Endodermal cell (in vitro differentiated cells): ENCODE data around the gene IDI1. TPM values are rescaled to one million over a fixed set of nuclear protein-coding genes. Genes with fewer than 3 reads are reported as not detected.

ENCODE experiments used
- DNase-seq: peaks from one replicate; pipeline ENCODE4 v3.0.0-alpha.2; 2017
- H3K27ac ChIP-seq: 2 replicates; pipeline ENCODE4 v1.5.1; 2013; ENCODE audit warnings: mild to moderate bottlenecking, low read depth, low read length, moderate library complexity
- H3K27me3 ChIP-seq: 2 replicates; pipeline ENCODE4 v1.6.1; 2013; ENCODE audit warnings: mild to moderate bottlenecking, low read length, moderate library complexity; ENCODE audit not compliant: insufficient read depth, control insufficient read depth, poor library complexity, severe bottlenecking
- H3K36me3 ChIP-seq: 2 replicates; pipeline ENCODE4 v1.7.0; 2013; ENCODE audit warnings: mild to moderate bottlenecking, low read length, moderate library complexity; ENCODE audit not compliant: control insufficient read depth, insufficient read depth
- H3K4me1 ChIP-seq: one replicate; pipeline ENCODE4 v1.7.0; 2013; ENCODE audit warnings: low read length; ENCODE audit not compliant: control insufficient read depth, insufficient read depth
- H3K4me3 ChIP-seq: 2 replicates; pipeline ENCODE4 v1.5.1; 2013; ENCODE audit warnings: mild to moderate bottlenecking, low read length, moderate library complexity
- H3K9ac ChIP-seq: 2 replicates; pipeline ENCODE4 v1.6.1; 2013; ENCODE audit warnings: mild to moderate bottlenecking, low read length, moderate library complexity; ENCODE audit not compliant: poor library complexity, severe bottlenecking; ENCODE audit errors: extremely low read depth
- H3K9me3 ChIP-seq: 2 replicates; pipeline ENCODE4 v1.6.1; 2013; ENCODE audit warnings: mild to moderate bottlenecking, low read length, moderate library complexity; ENCODE audit not compliant: control insufficient read depth
- H3K27ac Mint-ChIP-seq: 2 replicates; pipeline ENCODE4 v1.8.0; 2020; ENCODE audit warnings: mixed read lengths
- H3K27me3 Mint-ChIP-seq: 2 replicates; pipeline ENCODE4 v1.8.0; 2021; ENCODE audit warnings: mild to moderate bottlenecking, mixed read lengths; ENCODE audit not compliant: insufficient read depth
- H3K36me3 Mint-ChIP-seq: 2 replicates; pipeline ENCODE4 v1.8.0; 2020; ENCODE audit warnings: low read depth, mixed read lengths
- H3K4me1 Mint-ChIP-seq: 2 replicates; pipeline ENCODE4 v1.8.0; 2020; ENCODE audit warnings: mixed read lengths
- H3K4me3 Mint-ChIP-seq: 2 replicates; pipeline ENCODE4 v1.8.0; 2020; ENCODE audit warnings: mild to moderate bottlenecking, moderate library complexity, mixed read lengths
- H3K9me3 Mint-ChIP-seq: 2 replicates; pipeline ENCODE4 v1.8.0; 2020; ENCODE audit warnings: mild to moderate bottlenecking, mixed read lengths
- whole genome bisulfite sequencing, 2 experiments: methylation state at CpG; one replicate each; pipeline versions ENCODE4 v1.1.5 to v1.1.7; 2013; ENCODE audit warnings: missing lambda C conversion rate in 2 of 2, mixed read lengths in 1 of 2; ENCODE audit not compliant: insufficient coverage in 1 of 2, insufficient read length in 1 of 2; 5-methylcytosine and 5-hydroxymethylcytosine counted together
- total RNA-seq, 2 donors: library from RNA; stranded (reverse); fragmentation: NEBNext Ultra II Directional in 1 of 2; extraction: Animal tissue kit (Norgen Biotek cat#: 25700) in 1 of 2; gene quantifications; 2 replicates in 1 of 2; 3 replicates in 1 of 2; pipeline ENCODE4 v1.2.1, GENCODE V29; 2021
- TF ChIP-seq, protein P1 (sequence below): fragments of 200-600 bp; sonication (generic); conservative IDR thresholded peaks from 2 replicates; pipeline ENCODE4 v1.5.0; 2021; ENCODE audit warnings: antibody characterized with exemption, mild to moderate bottlenecking

IDI1 gene
- total RNA-seq, 2 donors from 2014 or later = 36.3 to 53.3 TPM

- Histone ChIP-seq H3K9ac (no peak overlapping the region), H3K36me3 (peaks cover 95% of the 10 kb centered on the region), H3K4me1 (no peaks in the 10 kb centered on the region), H3K4me3 (no peak overlapping the region), H3K9me3 (peaks cover 3% of the 10 kb centered on the region), H3K27ac (no peak overlapping the region), H3K27me3 (no peaks in the 10 kb centered on the region)
- Mint-ChIP-seq H3K4me1 (no peaks in the 10 kb centered on the region), H3K9me3 (no peaks in the 10 kb centered on the region), H3K27me3 (no peaks in the 10 kb centered on the region), H3K36me3 (peaks cover 89% of the 10 kb centered on the region), H3K4me3 (no peak overlapping the region), H3K27ac (no peak overlapping the region)
- WGBS, 2 experiments = 94 to 100% methylated on average over 4 to 10 of the region's 10 CpGs
- DNase-seq = no peak
- TF ChIP-seq, protein P1, sequence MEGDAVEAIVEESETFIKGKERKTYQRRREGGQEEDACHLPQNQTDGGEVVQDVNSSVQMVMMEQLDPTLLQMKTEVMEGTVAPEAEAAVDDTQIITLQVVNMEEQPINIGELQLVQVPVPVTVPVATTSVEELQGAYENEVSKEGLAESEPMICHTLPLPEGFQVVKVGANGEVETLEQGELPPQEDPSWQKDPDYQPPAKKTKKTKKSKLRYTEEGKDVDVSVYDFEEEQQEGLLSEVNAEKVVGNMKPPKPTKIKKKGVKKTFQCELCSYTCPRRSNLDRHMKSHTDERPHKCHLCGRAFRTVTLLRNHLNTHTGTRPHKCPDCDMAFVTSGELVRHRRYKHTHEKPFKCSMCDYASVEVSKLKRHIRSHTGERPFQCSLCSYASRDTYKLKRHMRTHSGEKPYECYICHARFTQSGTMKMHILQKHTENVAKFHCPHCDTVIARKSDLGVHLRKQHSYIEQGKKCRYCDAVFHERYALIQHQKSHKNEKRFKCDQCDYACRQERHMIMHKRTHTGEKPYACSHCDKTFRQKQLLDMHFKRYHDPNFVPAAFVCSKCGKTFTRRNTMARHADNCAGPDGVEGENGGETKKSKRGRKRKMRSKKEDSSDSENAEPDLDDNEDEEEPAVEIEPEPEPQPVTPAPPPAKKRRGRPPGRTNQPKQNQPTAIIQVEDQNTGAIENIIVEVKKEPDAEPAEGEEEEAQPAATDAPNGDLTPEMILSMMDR = no peak
Measured at GRCh38 chr10:1007583-1007982, 41.3 kb downstream of the IDI1 start.

GRCh38 chr10:1006573-1006972 is 42.3 kb downstream of the IDI1 start:
- H3K36me3 Mint-ChIP-seq = peaks cover 89% of the 10 kb centered on the region
- Histone ChIP-seq H3K9ac (no peak overlapping the region), H3K27ac (no peak overlapping the region), H3K36me3 (peaks cover 96% of the 10 kb centered on the region), H3K4me3 (no peak overlapping the region), H3K4me1 (no peaks in the 10 kb centered on the region), H3K9me3 (peaks cover 12% of the 10 kb centered on the region), H3K27me3 (no peaks in the 10 kb centered on the region)
- no peaks in the 10 kb centered on the region for H3K27me3 Mint-ChIP-seq
- no peak overlapping the region for H3K4me3 Mint-ChIP-seq
- TF ChIP-seq, protein P1 = no peak
- no peaks in the 10 kb centered on the region for H3K4me1 Mint-ChIP-seq
- H3K27ac Mint-ChIP-seq = no peak overlapping the region
- H3K9me3 Mint-ChIP-seq = no peaks in the 10 kb centered on the region
- DNase-seq = no peak
- WGBS, 2 experiments = 92 to 94% methylated on average over 4 to 9 of the region's 9 CpGs

DNA sequence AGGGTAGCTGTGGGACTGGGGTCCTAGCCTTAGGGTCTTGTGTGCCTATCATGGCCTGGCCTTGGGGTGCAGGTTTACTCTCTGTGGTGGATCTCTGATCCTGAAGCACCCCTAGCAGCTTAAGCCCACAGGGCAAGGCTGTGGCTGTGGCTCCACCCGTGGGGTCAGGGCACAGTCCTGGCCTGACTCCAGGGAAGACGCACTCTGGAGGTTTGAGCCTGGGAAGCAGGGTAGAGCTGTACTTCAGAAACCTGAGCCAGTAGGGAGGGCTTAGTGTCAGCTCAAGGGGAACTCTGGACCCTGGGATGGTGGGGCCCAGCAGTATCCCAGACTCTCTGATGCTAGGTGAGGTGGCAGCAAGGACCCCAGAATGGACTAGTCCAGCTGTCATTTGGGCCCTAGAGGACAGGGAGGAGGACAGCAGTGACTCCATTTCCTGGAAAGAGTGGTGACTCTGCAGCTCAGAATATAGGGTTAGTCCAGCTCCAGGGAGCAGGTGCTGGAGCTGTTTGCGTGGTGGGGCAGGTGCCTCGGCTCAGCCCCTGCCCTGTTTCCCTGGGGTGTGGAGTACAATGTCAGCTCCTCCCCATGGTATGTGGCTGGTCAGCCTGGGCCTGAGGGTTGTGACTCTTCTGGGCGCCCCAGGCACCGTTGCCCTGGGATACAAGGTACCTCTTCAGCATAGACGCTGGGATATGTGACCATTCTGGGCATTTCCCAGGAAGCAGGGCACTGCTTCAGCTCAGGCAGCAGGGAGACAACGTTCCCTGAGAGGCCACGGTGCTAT is 44.8 kb downstream of the IDI1 start:
- Histone ChIP-seq H3K9me3 (peaks cover 17% of the 10 kb centered on the region), H3K9ac (no peak overlapping the region), H3K27ac (no peak overlapping the region), H3K36me3 (peaks cover 95% of the 10 kb centered on the region), H3K27me3 (no peaks in the 10 kb centered on the region), H3K4me1 (no peaks in the 10 kb centered on the region), H3K4me3 (no peak overlapping the region)
- 90 to 94% methylated on average over 8 to 9 of the region's 9 CpGs for whole genome bisulfite sequencing, 2 experiments
- peaks cover 3% of the 10 kb centered on the region for H3K9me3 Mint-ChIP-seq
- H3K4me3 Mint-ChIP-seq = no peak overlapping the region
- peaks cover 92% of the 10 kb centered on the region for H3K36me3 Mint-ChIP-seq
- H3K27ac Mint-ChIP-seq = no peak overlapping the region
- no peaks in the 10 kb centered on the region for H3K27me3 Mint-ChIP-seq
- H3K4me1 Mint-ChIP-seq = no peaks in the 10 kb centered on the region
- TF ChIP-seq, protein P1 = no peak
- no peak for DNase-seq
